Transverse colon (tissue), 4 donors: ENCODE results near the gene KATNIP.

Experiments
- EP300 ChIP-seq: sonication (generic); formaldehyde crosslinking; IDR thresholded peaks from one replicate; pipeline ENCODE4 v1.6.1; 2017; ENCODE audit warnings: antibody characterized with exemption, low read depth
- POLR2A ChIP-seq: fragments of 450-650 bp; IDR thresholded peaks from one replicate; pipeline ENCODE4 v1.6.1; 2016; ENCODE audit warnings: antibody characterized with exemption, mild to moderate bottlenecking, moderate library complexity
- POLR2AphosphoS5 ChIP-seq, 3 donors: sonication (generic); formaldehyde crosslinking; IDR thresholded peaks; one replicate each; pipeline ENCODE4 v1.6.1; 2016; ENCODE audit warnings: antibody characterized with exemption in 3 of 3
- TF ChIP-seq, protein P1 (sequence below), 5 experiments: fragments of 200-600 bp in 3 of 5; fragments of 450-650 bp in 2 of 5; sonication (generic) in 3 of 5; IDR thresholded peaks; 1 replicate in 2 of 5; 2 replicates in 3 of 5; pipeline ENCODE4 v1.5.1; 2016 to 2017; ENCODE audit warnings: antibody characterized with exemption in 5 of 5, inconsistent platforms in 3 of 5, mild to moderate bottlenecking in 2 of 5, moderate library complexity in 1 of 5

DNA sequence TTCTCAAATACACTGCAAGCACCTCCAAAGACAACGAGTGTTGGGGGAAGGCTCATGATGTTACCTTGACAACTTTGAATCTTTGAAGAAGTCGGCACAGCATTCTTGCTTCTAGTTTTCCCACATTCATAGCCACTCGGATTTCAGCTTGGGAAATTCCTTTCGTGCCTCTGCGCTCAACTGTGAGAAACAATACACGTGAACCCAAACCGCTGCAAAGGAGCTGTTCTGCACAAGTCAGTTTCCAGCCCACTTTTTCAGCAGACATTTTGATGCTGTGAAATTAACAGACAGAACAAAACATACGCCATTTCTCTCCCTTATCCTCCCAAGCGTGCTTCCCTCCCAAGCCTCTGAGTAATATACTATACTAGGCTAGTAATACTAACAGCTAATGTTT, 41.5 kb upstream of the KATNIP start:
- TF ChIP-seq POLR2AphosphoS5 (IDR thresholded peaks at IDR 0.05) (no peak), POLR2A (no peak), EP300 (no peak)
- TF ChIP-seq, protein P1, sequence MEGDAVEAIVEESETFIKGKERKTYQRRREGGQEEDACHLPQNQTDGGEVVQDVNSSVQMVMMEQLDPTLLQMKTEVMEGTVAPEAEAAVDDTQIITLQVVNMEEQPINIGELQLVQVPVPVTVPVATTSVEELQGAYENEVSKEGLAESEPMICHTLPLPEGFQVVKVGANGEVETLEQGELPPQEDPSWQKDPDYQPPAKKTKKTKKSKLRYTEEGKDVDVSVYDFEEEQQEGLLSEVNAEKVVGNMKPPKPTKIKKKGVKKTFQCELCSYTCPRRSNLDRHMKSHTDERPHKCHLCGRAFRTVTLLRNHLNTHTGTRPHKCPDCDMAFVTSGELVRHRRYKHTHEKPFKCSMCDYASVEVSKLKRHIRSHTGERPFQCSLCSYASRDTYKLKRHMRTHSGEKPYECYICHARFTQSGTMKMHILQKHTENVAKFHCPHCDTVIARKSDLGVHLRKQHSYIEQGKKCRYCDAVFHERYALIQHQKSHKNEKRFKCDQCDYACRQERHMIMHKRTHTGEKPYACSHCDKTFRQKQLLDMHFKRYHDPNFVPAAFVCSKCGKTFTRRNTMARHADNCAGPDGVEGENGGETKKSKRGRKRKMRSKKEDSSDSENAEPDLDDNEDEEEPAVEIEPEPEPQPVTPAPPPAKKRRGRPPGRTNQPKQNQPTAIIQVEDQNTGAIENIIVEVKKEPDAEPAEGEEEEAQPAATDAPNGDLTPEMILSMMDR (IDR thresholded peaks at IDR 0.05) = no peak
